Testis (tissue), 2 donors: ENCODE data around the gene THADA.

Source experiments
- CTCF ChIP-seq, 3 experiments: fragments of 450-650 bp in 2 of 3; fragments of 200-600 bp in 1 of 3; sonication (generic) in 1 of 3; IDR thresholded peaks; one replicate each; pipeline ENCODE4 v1.5.1; 2016 to 2019; ENCODE audit warnings: antibody characterized with exemption in 3 of 3, mild to moderate bottlenecking in 2 of 3, moderate library complexity in 1 of 3
- POLR2A ChIP-seq: fragments of 450-650 bp; IDR thresholded peaks from one replicate; pipeline ENCODE4 v1.6.1; 2017; ENCODE audit warnings: antibody characterized with exemption, mild to moderate bottlenecking, moderate library complexity

GRCh38 chr2:43328832-43329231 lies 267.0 kb downstream of the THADA start:
- TF ChIP-seq CTCF (IDR thresholded peaks at IDR 0.05) (no peak), POLR2A (no peak)
